Suprapubic skin (tissue), 4 donors: ENCODE results near the gene CA12.

Source experiments
- CTCF ChIP-seq, 2 donors: fragments of 200-600 bp in 1 of 2; fragments of 450-650 bp in 1 of 2; sonication (generic) in 1 of 2; IDR thresholded peaks; one replicate each; pipeline ENCODE4 v1.5.1; 2016 to 2019; ENCODE audit warnings: antibody characterized with exemption in 2 of 2, mild to moderate bottlenecking in 1 of 2, moderate library complexity in 1 of 2
- EP300 ChIP-seq: sonication (generic); formaldehyde crosslinking; IDR thresholded peaks from one replicate; pipeline ENCODE4 v1.6.1; 2017; ENCODE audit warnings: antibody characterized with exemption
- POLR2A ChIP-seq, 2 donors: fragments of 450-650 bp; IDR thresholded peaks; one replicate each; pipeline ENCODE4 v1.6.1; 2017; ENCODE audit warnings: antibody characterized with exemption in 2 of 2, mild to moderate bottlenecking in 2 of 2, moderate library complexity in 2 of 2
- POLR2AphosphoS5 ChIP-seq, 3 donors: sonication (generic); formaldehyde crosslinking; IDR thresholded peaks; one replicate each; pipeline ENCODE4 v1.6.1; 2017; ENCODE audit warnings: antibody characterized with exemption in 3 of 3

- no peak for TF ChIP-seq POLR2AphosphoS5 (IDR thresholded peaks at IDR 0.05)
- TF ChIP-seq POLR2A (IDR thresholded peaks at IDR 0.05), result no peak
- TF ChIP-seq CTCF (IDR thresholded peaks at IDR 0.05), result no peak
- TF ChIP-seq EP300, result no peak
These were observed 18.8 kb downstream of the CA12 start for GRCh38 chr15:63362885-63363284.
